ENCODE data around the gene EHMT1. TPM values are rescaled to one million over a fixed set of nuclear protein-coding genes. Genes with fewer than 3 reads are reported as not detected.
A peak's percentile ranks its signal among the peaks of the same experiment; 100 is the strongest.

Gene EHMT1
- total RNA-seq, 2 donors from 2014 or later: 137 to 139 TPM

- no peak for DNase-seq
- Histone ChIP-seq H3K27me3 (ENCODE audit: control insufficient read depth, insufficient read depth, low read length, poor library complexity, severe bottlenecking) (no peaks in the 10 kb centered on the region), H3K4me1 (ENCODE audit: control insufficient read depth, insufficient read depth, low read length) (peaks cover 3% of the 10 kb centered on the region), H3K4me3 (ENCODE audit: low read length) (no peak overlapping the region), H3K27ac (ENCODE audit: low read depth, low read length) (no peak overlapping the region), H3K9ac (ENCODE audit: extremely low read depth, low read length, poor library complexity, severe bottlenecking) (no peak overlapping the region), H3K36me3 (ENCODE audit: control insufficient read depth, insufficient read depth, low read length) (peaks cover 40% of the 10 kb centered on the region), H3K9me3 (ENCODE audit: control insufficient read depth, low read length) (peaks cover 8% of the 10 kb centered on the region)
- Mint-ChIP-seq H3K9me3 (no peaks in the 10 kb centered on the region), H3K27me3 (ENCODE audit: insufficient read depth) (no peaks in the 10 kb centered on the region), H3K4me1 (peaks cover 19% of the 10 kb centered on the region), H3K4me3 (no peak overlapping the region), H3K27ac (peak overlapping the region; percentile 39), H3K36me3 (ENCODE audit: low read depth) (peaks cover 67% of the 10 kb centered on the region)
- WGBS, 2 experiments (ENCODE audit: insufficient coverage in 1 of 2, insufficient read length in 1 of 2): 93 to 97% methylated on average over 3 to 4 of the region's 4 CpGs
- no peak for TF ChIP-seq CTCF (conservative IDR thresholded peaks at IDR 0.05)
Observed at GRCh38 chr9:137741330-137741729, 122.5 kb downstream of the EHMT1 start.

- peak; percentile 41 for DNase-seq
- Mint-ChIP-seq H3K9me3 (no peaks in the 10 kb centered on the region), H3K27me3 (ENCODE audit: insufficient read depth) (no peaks in the 10 kb centered on the region), H3K4me1 (peaks cover 19% of the 10 kb centered on the region), H3K27ac (peak overlapping the region; percentile 48), H3K4me3 (no peak overlapping the region), H3K36me3 (ENCODE audit: low read depth) (peaks cover 66% of the 10 kb centered on the region)
- 79 to 91% methylated on average over 4 to 7 of the region's 7 CpGs for WGBS, 2 experiments (ENCODE audit: insufficient coverage in 1 of 2, insufficient read length in 1 of 2)
- Histone ChIP-seq H3K9ac (ENCODE audit: extremely low read depth, low read length, poor library complexity, severe bottlenecking) (no peak overlapping the region), H3K4me1 (ENCODE audit: control insufficient read depth, insufficient read depth, low read length) (peaks cover 3% of the 10 kb centered on the region), H3K4me3 (ENCODE audit: low read length) (no peak overlapping the region), H3K27me3 (ENCODE audit: control insufficient read depth, insufficient read depth, low read length, poor library complexity, severe bottlenecking) (no peaks in the 10 kb centered on the region), H3K9me3 (ENCODE audit: control insufficient read depth, low read length) (no peaks in the 10 kb centered on the region), H3K36me3 (ENCODE audit: control insufficient read depth, insufficient read depth, low read length) (peaks cover 44% of the 10 kb centered on the region), H3K27ac (ENCODE audit: low read depth, low read length) (no peak overlapping the region)
- no peak for TF ChIP-seq CTCF (conservative IDR thresholded peaks at IDR 0.05)
Observed at GRCh38 chr9:137742698-137743097, 123.9 kb downstream of the EHMT1 start.

GRCh38 chr9:137743695-137744094, 124.9 kb downstream of the EHMT1 start:
- Mint-ChIP-seq H3K4me1 (peaks cover 19% of the 10 kb centered on the region), H3K9me3 (no peaks in the 10 kb centered on the region), H3K27ac (peak overlapping the region; percentile 60), H3K27me3 (ENCODE audit: insufficient read depth) (no peaks in the 10 kb centered on the region), H3K36me3 (ENCODE audit: low read depth) (peaks cover 61% of the 10 kb centered on the region), H3K4me3 (no peak overlapping the region)
- H3K9me3 ChIP-seq (ENCODE audit: control insufficient read depth, low read length): no peaks in the 10 kb centered on the region
- no peak overlapping the region for H3K27ac ChIP-seq (ENCODE audit: low read depth, low read length)
- DNase-seq: peak; percentile 43
- no peak overlapping the region for H3K9ac ChIP-seq (ENCODE audit: extremely low read depth, low read length, poor library complexity, severe bottlenecking)
- WGBS, 2 experiments (ENCODE audit: insufficient coverage in 1 of 2, insufficient read length in 1 of 2): 95 to 97% methylated on average over 11 to 19 of the region's 19 CpGs
- H3K27me3 ChIP-seq (ENCODE audit: control insufficient read depth, insufficient read depth, low read length, poor library complexity, severe bottlenecking): no peaks in the 10 kb centered on the region
- TF ChIP-seq CTCF (conservative IDR thresholded peaks at IDR 0.05): no peak
- H3K4me3 ChIP-seq (ENCODE audit: low read length): no peak overlapping the region
- H3K4me1 ChIP-seq (ENCODE audit: control insufficient read depth, insufficient read depth, low read length): peaks cover 3% of the 10 kb centered on the region
- H3K36me3 ChIP-seq (ENCODE audit: control insufficient read depth, insufficient read depth, low read length): peaks cover 49% of the 10 kb centered on the region
